DMS79 treated with DMSO at 0.1 percent for 48 hours (cell line): Measurements from ENCODE around the gene LBX1.

Experiments used
- DNase-seq: peaks from one replicate; lab custom pipeline; 2025; lab: John Stamatoyannopoulos, UW

LBX1 gene, protein sequence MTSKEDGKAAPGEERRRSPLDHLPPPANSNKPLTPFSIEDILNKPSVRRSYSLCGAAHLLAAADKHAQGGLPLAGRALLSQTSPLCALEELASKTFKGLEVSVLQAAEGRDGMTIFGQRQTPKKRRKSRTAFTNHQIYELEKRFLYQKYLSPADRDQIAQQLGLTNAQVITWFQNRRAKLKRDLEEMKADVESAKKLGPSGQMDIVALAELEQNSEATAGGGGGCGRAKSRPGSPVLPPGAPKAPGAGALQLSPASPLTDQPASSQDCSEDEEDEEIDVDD

DNA sequence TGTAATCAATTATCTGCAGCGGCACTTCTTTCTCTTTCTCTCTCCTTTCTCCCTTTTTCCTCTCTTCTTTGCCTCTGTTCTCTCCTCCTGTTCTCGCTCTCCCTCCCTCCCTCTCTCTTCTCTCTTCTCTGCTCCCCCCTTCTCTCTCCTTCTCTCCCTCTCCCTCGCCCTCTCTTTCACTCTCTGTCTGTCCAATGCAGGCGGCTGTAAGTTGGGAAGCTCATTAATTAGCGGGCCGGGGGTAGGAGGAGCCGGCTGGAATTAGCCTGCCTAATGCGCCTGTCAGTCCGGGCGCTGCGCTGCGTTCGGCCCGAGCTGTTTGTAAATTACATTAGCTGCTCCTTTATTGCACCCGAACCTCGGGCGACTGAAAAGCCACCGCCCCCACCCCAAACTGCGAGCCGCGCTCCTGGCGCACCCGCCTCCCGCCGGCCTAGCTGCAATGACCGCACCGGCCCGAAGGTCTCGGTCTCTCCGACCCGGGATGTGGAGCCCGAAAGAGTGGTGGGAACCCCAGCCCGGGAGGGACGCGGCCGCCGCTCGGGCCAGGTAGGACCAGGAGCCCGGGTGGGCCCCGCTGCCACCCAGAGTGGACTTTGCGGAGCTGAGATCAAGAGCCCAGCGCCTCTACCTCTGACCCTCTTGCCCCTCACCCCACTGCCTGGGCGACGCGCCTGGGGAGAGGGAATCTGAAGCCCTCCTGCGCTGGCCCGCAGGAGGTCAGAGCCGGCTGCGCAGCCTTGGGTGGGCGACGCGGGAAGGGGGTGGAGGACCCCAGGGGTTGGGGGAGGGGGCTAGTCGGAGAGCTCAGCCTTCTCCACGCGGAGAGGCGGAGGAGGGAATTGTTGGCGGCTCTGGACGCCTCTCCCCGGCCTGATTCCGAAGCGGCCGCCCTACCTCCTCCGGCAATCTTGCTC is at the start of gene LBX1:
Gene LBX1 (minus strand): TSS at position 198 of the 917 bp plus-strand sequence. CDS start 648 bp downstream, outside the sequence.
- no peak for DNase-seq

DNA sequence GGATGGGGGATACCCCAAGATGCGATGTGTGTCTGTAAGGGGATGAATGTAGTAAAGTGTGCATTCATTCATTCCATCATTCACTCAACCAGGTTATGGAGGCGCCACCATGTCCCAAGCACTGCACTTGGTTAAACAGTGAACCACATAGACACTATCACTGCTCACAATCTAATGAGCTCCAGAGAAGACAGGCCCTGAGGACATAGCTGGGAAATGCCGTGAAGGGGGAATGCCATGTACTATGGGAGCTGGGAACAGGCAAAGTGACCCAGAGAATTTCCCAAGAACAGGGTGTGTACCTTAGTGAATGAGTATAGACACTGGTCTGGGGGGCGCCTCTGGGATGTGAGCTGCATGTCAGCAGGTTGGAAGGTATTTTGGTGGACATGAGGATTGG is 44.5 kb upstream of the LBX1 start:
- no peak for DNase-seq

DNA sequence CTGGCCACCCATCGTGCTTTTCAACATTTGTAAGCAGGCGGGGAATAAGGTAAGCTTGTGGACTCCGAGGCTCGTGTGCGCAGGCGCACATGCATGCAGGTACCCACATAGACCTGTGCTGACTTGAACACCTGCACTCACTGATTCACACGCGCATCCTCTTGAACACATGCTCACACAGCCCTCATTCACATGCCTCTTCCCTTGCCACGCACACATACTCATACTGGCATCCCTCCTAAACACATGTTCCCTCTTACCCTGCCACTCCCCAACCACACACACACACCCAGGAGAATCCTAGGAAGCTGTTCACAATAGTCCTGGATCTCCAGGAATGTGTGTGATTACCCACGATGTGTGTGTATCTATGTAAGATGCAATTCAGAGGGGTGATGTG is 44.1 kb upstream of the LBX1 start:
- no peak for DNase-seq

DNA sequence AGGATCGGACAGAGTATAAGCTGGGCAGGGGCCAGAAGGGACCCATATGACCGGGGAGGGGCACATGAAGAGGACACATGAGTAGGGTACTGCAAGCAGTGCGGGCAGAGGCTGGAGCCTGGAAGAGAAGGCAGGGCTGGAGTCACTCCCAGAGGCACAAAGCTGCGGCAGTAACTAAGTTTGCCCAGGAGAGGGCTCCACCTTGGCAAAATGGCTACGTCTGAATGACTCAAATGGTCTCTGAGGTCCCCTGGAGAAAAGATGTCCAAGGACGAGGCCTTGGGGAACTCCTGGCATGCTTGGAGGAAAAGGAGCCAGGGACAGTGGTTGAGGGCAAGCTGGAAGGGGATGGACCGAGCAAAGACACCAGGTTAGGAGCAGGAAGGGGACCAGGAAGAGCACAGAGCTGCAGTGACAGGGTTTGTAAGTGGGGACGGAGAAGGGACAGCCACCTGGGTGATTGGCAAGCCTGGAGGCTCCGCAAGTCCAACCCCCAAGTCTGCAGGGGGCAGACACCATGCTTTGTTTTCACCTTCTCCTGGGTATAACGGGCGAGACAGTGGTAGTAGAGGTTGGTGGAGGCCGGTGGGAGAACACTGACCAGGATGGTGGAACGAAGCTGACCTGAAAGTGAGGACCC is 43.1 kb upstream of the LBX1 start:
- DNase-seq = peak; percentile 2

DNA sequence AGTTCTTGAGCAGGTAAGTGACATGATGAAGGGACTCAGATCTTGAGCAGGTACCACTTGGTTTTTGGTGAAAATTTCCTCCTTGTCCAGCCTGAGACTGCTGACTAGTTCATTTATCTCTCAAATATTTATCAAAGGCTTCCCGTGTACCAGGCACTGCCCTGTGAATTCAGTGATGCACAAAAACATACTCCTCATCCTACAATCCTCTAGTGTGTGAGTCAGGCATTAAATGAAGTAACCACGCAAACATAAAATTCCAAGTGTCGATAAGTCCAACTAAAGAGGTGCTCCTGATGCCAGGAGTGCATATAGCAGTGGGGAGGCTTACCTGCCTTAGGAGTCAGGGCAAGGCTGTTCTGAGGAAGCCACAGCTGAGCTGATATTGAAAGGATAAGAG is 41.5 kb upstream of the LBX1 start:
- DNase-seq = no peak

DNA sequence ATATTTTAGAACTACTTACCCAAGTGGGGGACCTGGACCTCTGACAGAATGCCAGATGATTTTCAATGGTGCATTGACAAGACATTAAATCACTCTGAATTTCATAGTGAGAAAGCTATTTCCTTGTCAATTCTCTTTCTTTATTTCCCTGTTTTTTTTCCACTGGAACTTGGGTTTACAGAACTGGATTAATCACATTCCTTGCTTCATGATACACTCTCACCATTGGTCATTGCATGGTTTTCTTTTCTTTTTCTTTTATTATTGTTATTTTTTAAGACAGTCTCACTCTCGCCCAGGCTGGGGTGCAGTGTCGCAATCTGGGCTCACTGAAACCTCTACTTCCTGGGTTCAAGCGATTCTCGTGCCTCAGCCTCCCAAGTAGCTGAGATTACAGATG is 38.5 kb upstream of the LBX1 start:
- DNase-seq = no peak

DNA sequence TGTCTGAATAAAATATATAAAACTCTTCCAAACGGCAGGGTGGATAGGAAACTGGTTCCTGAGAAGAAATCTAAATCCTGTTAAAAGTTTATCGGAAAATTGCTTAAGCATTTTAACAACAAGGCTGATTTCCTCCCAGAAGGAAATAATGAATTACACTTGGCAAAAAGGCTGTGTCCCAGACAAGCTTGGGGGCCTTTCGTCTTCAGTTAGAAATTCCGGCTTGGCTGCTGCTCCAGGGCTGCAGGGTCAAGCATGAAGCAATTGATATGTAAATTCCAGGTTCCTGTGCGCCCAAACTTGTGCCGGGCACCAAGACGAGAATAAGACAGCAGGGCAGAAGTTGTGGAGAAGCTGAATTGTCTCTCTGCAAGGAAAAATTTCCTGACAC is 38.0 kb upstream of the LBX1 start:
- no peak for DNase-seq

DNA sequence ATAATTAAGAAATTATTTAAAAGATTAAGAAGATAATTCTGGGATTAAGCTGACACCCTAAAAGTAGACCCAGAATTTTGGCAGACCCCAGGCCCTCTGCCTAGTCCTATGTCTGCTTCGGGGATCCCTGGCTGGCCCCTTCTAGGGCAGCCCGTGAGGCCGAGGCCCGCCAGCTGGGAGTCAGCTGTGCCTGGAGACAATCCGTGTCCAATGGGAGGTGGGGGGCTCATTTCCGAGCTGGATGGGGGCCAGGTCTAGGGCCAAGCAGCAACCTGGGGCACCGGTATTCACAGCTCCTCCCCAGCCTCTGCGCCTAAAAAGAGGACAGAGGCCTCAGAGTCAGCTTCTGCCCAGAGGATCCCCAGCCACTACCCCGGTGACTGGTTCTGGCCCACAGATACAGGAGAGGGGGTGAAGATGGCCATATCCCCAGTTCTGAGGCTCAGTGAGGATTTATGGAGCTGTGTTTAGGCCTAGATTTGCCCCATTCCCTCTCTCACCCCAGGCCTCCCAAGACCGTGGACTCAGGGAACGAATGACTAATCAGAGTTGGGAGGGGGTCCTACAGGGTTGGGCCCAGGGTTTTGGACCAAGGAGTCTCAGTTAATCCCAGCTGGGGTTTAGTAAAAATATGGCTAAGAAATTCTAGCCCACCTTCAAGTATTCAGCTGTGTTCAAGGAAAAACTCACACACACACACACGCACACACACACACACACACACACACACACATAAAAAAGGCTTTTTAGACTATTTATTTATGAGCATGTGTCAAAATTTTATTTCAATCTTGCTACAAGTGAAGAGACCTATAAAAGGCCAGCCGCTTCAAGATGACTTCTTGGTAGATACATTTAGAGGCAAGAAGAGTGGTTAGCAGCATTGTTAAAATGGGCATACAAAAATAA is 37.4 kb upstream of the LBX1 start:
- no peak for DNase-seq

DNA sequence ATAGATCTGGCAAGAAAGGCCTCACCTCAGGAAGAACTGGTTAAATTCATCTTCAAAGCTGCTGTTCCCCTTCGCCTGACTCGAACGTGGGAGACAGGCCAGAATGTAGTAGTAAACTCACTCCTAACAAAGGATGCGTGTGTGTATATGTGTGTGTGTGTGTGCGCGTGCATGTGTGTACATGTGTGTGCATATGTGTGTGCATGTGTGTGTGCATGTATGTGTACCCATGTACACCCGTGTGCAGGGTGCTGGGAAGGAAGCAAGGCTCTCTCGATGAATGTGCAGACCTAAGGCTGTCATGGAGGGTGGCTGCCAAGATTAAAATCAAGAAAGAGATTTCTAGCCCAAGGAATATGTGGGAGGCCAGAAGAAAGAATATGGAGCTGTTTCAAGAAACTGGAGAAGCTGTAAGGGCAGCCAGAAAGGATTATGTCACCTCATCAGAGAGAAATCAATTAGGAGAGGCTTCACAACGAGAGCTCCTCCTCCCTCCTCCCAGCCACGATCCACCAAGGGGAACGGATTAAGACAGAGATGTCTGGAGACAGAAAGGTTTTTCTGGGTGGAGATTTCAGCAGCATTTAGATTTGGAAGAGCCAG is 34.0 kb upstream of the LBX1 start:
- no peak for DNase-seq

DNA sequence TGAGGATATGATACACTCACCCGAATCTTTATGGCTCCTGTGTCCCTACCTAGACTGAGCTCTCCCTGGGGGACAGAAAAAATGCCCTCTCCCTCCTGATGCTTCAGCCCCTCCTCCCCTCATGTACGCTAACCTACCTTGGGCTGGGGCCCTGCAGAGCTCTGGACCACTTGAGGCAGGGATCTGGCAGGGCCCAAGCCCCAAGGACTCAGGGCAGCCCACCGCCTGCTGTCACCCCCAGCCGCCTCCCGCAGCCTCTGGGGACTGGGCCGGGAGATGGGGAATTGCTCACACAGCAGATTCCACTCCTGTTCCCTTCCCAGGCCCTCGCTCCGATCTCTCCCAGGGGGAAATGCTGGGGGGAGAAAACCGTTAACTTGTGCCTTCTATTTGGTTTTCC is 32.9 kb upstream of the LBX1 start:
- no peak for DNase-seq

DNA sequence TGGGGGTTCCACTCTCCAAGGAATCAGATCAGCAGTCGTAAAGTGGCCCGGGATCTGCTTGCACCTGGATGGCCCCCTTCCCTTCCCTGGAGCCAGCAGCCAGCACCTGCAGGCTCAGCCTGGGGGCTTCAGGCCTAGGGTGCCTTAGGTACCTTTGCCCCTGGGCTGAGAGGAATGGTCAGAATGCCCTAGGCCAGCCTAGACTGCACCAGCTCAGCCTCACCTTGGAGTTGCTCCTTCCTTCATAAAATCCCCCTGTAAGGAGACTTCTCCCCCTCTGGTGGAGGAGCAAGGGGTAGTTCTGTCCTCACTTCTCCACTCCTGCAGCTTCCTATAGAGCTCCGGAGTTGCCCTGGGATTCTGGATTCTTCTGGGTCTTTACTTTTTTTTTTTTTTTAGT is 32.4 kb upstream of the LBX1 start:
- DNase-seq = no peak

DNA sequence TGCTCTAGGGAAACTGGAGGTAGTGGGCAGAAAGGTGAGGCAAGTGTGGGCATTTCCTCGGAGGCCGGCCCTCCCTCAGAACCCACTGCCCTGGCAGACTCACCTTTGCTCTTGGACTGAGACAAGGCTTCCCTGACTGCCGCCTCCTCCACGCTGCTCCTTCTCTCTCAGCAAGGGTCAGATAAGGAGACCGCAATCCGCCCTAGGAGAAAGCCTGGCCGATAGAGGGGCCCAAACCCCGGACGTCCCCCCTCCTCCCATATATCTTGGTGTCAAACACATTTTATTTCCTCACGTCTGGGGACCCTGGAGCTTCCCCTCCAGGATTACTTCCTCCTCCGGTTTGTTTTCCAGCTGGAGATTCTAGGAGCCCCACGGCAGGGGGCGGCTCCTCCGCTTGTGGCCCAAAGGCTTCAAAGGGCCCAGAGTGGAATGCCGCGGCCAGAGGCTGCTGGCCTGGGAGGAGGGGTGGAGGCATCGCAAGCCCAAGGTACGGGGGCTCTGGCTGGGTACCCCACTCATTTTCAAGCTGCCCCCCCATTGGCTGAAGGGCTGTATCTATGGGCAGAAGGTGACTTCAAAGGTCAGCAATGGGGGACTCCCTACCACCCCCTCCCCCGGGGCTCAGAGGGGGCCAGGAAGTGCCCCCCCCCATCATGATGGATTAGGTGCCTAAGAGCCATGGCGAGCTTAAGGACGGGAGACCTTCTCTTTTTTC is 31.7 kb upstream of the LBX1 start:
- no peak for DNase-seq

DNA sequence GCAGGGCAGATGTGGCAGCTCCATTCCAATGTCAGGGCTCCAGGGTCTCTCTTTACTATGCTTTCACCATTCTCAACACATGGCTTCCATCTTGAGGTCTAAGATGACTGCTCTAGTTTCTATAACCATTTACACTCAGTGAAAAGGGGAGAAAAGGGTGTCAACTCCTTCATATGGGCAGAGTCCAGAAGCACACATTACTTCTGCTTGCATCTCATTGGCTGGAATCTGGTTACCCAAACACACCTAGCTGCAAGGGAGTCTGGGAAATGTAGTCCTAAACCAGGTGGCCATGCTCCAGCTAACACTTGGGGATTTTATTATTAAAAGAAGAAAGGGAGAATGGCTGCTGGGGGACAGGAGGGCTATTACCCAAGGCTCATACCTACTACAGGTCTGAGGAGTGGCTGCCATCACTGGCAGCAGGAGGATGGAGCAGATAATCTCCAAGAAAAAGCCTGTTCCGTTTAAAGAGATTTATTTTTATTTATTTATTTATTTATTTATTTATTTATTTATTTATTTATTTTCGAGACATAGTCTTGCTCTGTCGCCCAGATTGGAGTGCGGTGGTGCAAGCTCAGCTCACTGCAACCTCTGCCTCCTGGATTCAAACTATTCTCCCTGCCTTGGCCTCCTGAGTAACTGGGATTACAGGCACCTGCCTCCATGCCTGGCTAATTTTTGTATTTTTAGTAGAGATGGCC is 29.1 kb upstream of the LBX1 start:
- DNase-seq = no peak

DNA sequence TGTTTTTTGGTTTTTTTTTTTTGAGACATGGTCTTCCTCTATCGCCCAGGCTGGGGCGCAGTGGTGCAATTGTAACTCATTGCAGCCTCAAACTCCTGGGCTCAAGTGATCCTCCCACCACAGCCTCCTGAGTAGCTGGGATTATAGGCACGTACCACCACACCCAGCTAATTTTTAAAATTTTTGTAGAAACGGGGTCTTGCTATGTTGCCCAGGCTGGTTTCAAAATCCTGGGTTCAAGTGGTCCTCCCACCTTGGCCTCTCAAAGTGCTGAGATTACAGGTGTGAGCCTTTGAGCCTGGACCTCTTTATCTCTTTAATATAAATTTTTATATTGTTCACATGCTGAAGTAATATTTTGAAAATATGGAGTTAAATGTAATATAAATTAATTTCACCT is 28.2 kb upstream of the LBX1 start:
- DNase-seq = no peak

DNA sequence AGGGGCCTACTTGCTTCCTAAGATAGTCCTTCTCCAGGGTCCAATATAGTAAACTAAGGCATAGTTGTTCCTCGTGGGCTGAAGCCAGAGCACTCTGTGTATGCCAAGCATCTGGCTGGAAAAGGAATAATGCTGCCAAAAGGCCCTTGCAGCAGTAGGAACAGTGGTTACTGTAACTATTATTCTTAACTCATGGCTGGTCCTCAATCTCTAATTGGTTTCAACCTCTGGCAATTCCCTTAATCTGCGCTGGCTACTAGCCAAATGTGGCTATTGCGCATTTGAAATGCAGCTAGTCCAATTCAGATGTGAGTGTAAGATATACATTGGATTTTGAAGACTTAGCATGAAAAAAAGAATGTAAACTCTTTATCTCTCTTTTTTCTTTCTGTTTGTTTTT is 27.8 kb upstream of the LBX1 start:
- DNase-seq = no peak

DNA sequence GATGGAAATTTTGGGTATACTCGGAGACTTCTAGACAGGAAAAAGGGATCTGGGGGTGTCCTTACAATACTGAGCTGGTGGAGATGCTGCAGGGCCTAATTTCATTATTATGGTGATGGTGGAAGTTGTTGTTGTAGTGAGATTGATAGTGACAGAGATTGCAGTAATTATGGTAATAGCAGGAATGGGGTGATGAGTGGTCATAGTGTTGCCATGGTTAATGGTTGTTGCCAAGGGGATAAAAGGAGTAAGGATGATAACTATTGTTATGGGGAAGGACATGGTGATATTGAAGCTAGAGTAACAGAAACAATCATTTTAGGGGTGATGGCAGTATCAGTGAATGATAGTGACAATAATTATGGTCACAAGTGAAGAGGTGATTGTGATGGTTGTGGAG is 27.1 kb upstream of the LBX1 start:
- no peak for DNase-seq

DNA sequence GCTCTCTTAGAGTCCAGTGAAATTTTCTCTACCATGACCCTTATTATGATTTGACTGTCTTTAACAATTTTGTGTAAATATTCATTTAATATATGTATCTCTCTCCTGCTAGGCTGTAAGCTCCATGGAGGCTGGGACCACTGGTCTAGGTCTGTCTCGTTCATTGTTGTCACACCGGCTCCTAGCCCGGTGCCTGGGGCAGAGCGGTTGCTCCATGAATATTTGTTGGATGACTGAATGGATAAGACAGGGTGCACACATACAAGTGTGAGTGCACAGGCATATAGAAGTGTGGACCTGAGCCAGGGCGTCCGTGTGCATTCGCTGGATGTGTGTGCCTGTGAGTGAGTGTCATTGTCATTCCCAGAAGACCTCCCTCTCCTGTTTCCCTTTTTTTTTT is 20.9 kb upstream of the LBX1 start:
- DNase-seq = no peak

DNA sequence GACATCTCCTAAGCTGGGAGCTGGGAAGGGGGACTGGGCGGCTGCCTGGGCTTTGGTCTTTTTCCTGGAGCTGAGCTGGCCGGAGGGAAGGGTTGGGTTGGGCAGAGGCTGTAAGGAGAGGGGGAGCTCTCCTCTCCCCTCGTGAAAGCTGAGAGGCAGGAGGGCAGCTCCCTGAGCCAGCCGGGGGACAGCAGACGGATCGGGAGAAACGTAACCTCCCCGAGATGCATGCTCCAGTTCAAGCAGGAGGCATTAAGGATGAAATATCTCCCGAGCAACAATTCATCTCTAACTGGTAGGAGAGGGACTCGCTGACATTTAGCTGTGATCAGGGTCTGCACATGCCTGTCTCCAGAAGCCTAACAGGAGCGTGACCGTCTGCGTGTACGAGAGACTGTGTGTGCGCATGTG is 19.9 kb upstream of the LBX1 start:
- no peak for DNase-seq

DNA sequence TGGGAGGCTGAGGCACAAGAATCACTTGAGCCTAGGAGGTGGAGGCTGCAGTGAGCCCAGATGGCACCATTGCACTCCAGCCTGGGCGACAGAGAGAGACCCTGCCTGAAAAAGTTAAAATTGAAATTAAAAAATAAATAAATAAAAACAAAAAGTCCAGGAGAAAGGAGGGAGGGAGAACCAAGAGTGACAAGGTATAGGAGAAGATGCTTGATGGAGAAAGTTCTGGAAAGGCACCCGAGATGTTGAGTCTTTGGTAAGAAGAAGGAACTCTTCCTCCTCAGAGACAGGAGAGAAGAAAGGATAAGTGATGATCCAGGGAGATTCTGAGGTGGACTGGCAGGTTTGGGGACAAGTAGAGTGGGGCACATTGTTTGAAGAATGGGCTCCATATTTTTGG is 17.4 kb upstream of the LBX1 start:
- DNase-seq = no peak
